Liver (tissue), 9 donors: ENCODE results near the gene ACTN1. TPM values are rescaled to one million over a fixed set of nuclear protein-coding genes. Genes with fewer than 3 reads are reported as not detected.

Experiments used
- DNase-seq: peaks from one replicate; pipeline ENCODE4 v3.0.0-alpha.2; 2017; ENCODE audit warnings: low spot score
- H3K27ac ChIP-seq, 2 donors: one replicate each; pipeline ENCODE4 v1.7.0; 2013; ENCODE audit warnings: inconsistent platforms in 2 of 2, low read length in 2 of 2, control low read depth in 1 of 2, low read depth in 1 of 2, mild to moderate bottlenecking in 1 of 2
- H3K27me3 ChIP-seq, 4 donors: one replicate each; pipeline versions ENCODE4 v1.6.1 to v1.7.0; 2013; ENCODE audit warnings: low read length in 3 of 4, inconsistent platforms in 1 of 4, mild to moderate bottlenecking in 1 of 4, moderate library complexity in 1 of 4; ENCODE audit not compliant: control insufficient read depth in 4 of 4, insufficient read depth in 4 of 4
- H3K36me3 ChIP-seq, 4 donors: one replicate each; pipeline versions ENCODE4 v1.6.1 to v1.7.0; 2013; ENCODE audit warnings: low read length in 3 of 4, mild to moderate bottlenecking in 3 of 4, low read depth in 1 of 4, moderate library complexity in 1 of 4; ENCODE audit not compliant: control insufficient read depth in 4 of 4, insufficient read depth in 3 of 4
- H3K4me1 ChIP-seq, 4 donors: one replicate each; pipeline versions ENCODE4 v1.6.1 to v1.7.0; 2013; ENCODE audit warnings: low read length in 3 of 4, mild to moderate bottlenecking in 3 of 4, moderate library complexity in 1 of 4; ENCODE audit not compliant: control insufficient read depth in 4 of 4, insufficient read depth in 4 of 4
- H3K4me3 ChIP-seq, 3 donors: one replicate each; pipeline versions ENCODE4 v1.6.1 to v1.7.0; 2013; ENCODE audit warnings: low read length in 3 of 3, control low read depth in 1 of 3, low read depth in 1 of 3, mild to moderate bottlenecking in 1 of 3
- H3K9ac ChIP-seq, 2 donors: one replicate each; pipeline ENCODE4 v1.7.0; 2013; ENCODE audit warnings: low read length in 2 of 2, mild to moderate bottlenecking in 2 of 2, moderate library complexity in 2 of 2, control low read depth in 1 of 2, low read depth in 1 of 2
- H3K9me3 ChIP-seq, 4 donors: one replicate each; pipeline versions ENCODE4 v1.6.1 to v1.7.0; 2013; ENCODE audit warnings: low read length in 3 of 4; ENCODE audit not compliant: control insufficient read depth in 4 of 4
- CTCF ChIP-seq: fragments of 150-350 bp; IDR thresholded peaks from 2 replicates; pipeline ENCODE4 v1.5.1; 2017; ENCODE audit warnings: improper control_type of control experiment, low read depth, low read length; ENCODE audit not compliant: missing input control
- EGR1 ChIP-seq, 2 donors: IDR thresholded peaks; 2 replicates each; pipeline ENCODE4 v1.6.1; 2016 to 2018; ENCODE audit warnings: antibody characterized with exemption in 2 of 2, low read depth in 2 of 2
- GABPA ChIP-seq, 2 donors: IDR thresholded peaks in 1 of 2; conservative IDR thresholded peaks in 1 of 2; 2 replicates each; pipeline ENCODE4 v1.6.1; 2016; ENCODE audit warnings: antibody characterized with exemption in 2 of 2, mild to moderate bottlenecking in 1 of 2, moderate library complexity in 1 of 2
- HNF4A ChIP-seq, 2 donors: conservative IDR thresholded peaks; 2 replicates each; pipeline ENCODE4 v1.6.1; 2016; ENCODE audit warnings: antibody characterized with exemption in 2 of 2, mild to moderate bottlenecking in 2 of 2
- JUND ChIP-seq, 2 donors: IDR thresholded peaks; 2 replicates each; pipeline ENCODE4 v1.6.1; 2016; ENCODE audit warnings: antibody characterized with exemption in 2 of 2
- MAX ChIP-seq: IDR thresholded peaks from 2 replicates; pipeline ENCODE4 v1.6.1; 2016; ENCODE audit warnings: antibody characterized with exemption
- RAD21 ChIP-seq, 2 donors: IDR thresholded peaks; 2 replicates each; pipeline ENCODE4 v1.6.1; 2016; ENCODE audit warnings: antibody characterized with exemption in 2 of 2, mild to moderate bottlenecking in 2 of 2
- RXRA ChIP-seq, 2 donors: IDR thresholded peaks; 2 replicates each; pipeline ENCODE4 v1.6.1; 2017 to 2018; ENCODE audit warnings: antibody characterized with exemption in 2 of 2, mild to moderate bottlenecking in 1 of 2
- SP1 ChIP-seq: IDR thresholded peaks from 2 replicates; pipeline ENCODE4 v1.6.1; 2018; ENCODE audit warnings: antibody characterized with exemption, mild to moderate bottlenecking
- TAF1 ChIP-seq: conservative IDR thresholded peaks from 2 replicates; pipeline ENCODE4 v1.6.1; 2016; ENCODE audit warnings: antibody characterized with exemption, mild to moderate bottlenecking
- ZBTB33 ChIP-seq: IDR thresholded peaks from 2 replicates; pipeline ENCODE4 v1.6.1; 2016; ENCODE audit warnings: antibody characterized with exemption
- WGBS: extraction: QIAGEN DNeasy Blood & Tissue Kit; methylation state at CpG from one replicate; pipeline ENCODE4 v1.1.7; 2013; 5-methylcytosine and 5-hydroxymethylcytosine counted together
- polyA plus RNA-seq, 2 donors: library from polyadenylated mRNA; stranded (reverse) in 1 of 2; unstranded in 1 of 2; fragments of 200-250 nt in 1 of 2; fragments of >200 nt in 1 of 2; fragmentation: Nextera tagmentation in 1 of 2; extraction: Ambion mirVana in 1 of 2; gene quantifications; one replicate each; pipeline versions ENCODE4 v1.2.1 to v1.2.3, GENCODE V29; 2013 to 2015
- total RNA-seq, 2 donors: library from RNA; depleted of rRNA; stranded (reverse); fragments of >200 nt; gene quantifications; one replicate each; pipeline ENCODE4 v1.2.3, GENCODE V29; 2014
- donor health status: healthy.
- donor health status: healthy.
- donor health status: healthy.
- donor health status: healthy.
- donor health status: healthy.

The ACTN1 gene
- total and polyA plus RNA-seq, 4 donors, result 36.2 to 100 (median 63.1) TPM

GRCh38 chr14:68924186-68925158, 54.6 kb downstream of the ACTN1 start (continued):
- TF ChIP-seq HNF4A (conservative IDR thresholded peaks at IDR 0.05) (peak; percentile 61 to 69), EGR1 (IDR thresholded peaks at IDR 0.05; ENCODE audit: low read depth in 2 of 2) (no peak), SP1 (peak; percentile 97), RXRA (IDR thresholded peaks at IDR 0.05) (peak; percentile 93 to 97), JUND (IDR thresholded peaks at IDR 0.05) (peak; percentile 29 to 32), RAD21 (IDR thresholded peaks at IDR 0.05) (peak in 1 of 2 donors; percentile 63), MAX (peak; percentile 20), GABPA (IDR thresholded peaks at IDR 0.05 in 1 of 2, conservative IDR thresholded peaks at IDR 0.05 in 1 of 2) (no peak), TAF1 (peak; percentile 35)

- H3K36me3 ChIP-seq, result peaks cover 6 to 21% (median 17%) of the 10 kb centered on the region in 4 donors
- no peak overlapping the region for H3K9ac ChIP-seq
Observed at GRCh38 chr14:68922886-68923285, 56.2 kb downstream of the ACTN1 start.

More at GRCh38 chr14:68922886-68923285, 56.2 kb downstream of the ACTN1 start:
- DNase-seq, result no peak
- WGBS, result 77% methylated on average over 7 of the region's 7 CpGs
- Histone ChIP-seq H3K4me1 (peaks cover 0 to 18% (median 9%) of the 10 kb centered on the region in 4 donors), H3K9me3 (no peaks in the 10 kb centered on the region), H3K27me3 (no peaks in the 10 kb centered on the region), H3K27ac (peak overlapping the region; percentile 49 to 57), H3K4me3 (no peak overlapping the region)
- TF ChIP-seq ZBTB33, result no peak
- TF ChIP-seq SP1, result peak; percentile 45
- TF ChIP-seq TAF1, result peak; percentile 44
- no peak for TF ChIP-seq RAD21 (IDR thresholded peaks at IDR 0.05)
- no peak for TF ChIP-seq EGR1 (IDR thresholded peaks at IDR 0.05; ENCODE audit: low read depth in 2 of 2)
- TF ChIP-seq CTCF, result no peak
- TF ChIP-seq RXRA (IDR thresholded peaks at IDR 0.05), result peak; percentile 29 to 74
